Endothelial cell (in vitro differentiated cells): ENCODE measurements around the gene MAGI1. TPM values are rescaled to one million over a fixed set of nuclear protein-coding genes. Genes with fewer than 3 reads are reported as not detected.

Source experiments
- DNase-seq: peaks from one replicate; pipeline ENCODE4 v3.0.0; 2021; ENCODE audit warnings: low spot score
- H3K27ac Mint-ChIP-seq: one replicate; pipeline ENCODE4 v1.8.0; 2021; ENCODE audit warnings: mixed read lengths, inconsistent platforms; ENCODE audit not compliant: unreplicated experiment
- H3K27me3 Mint-ChIP-seq: one replicate; pipeline ENCODE4 v1.8.0; 2021; ENCODE audit warnings: mild to moderate bottlenecking, moderate library complexity, mixed read lengths, inconsistent platforms; ENCODE audit not compliant: unreplicated experiment
- H3K36me3 Mint-ChIP-seq: one replicate; pipeline ENCODE4 v1.8.0; 2021; ENCODE audit warnings: mild to moderate bottlenecking, low read depth, mixed read lengths, inconsistent platforms; ENCODE audit not compliant: unreplicated experiment
- H3K4me1 Mint-ChIP-seq: one replicate; pipeline ENCODE4 v1.8.0; 2021; ENCODE audit warnings: mild to moderate bottlenecking, mixed read lengths, inconsistent platforms; ENCODE audit not compliant: unreplicated experiment
- H3K4me3 Mint-ChIP-seq: one replicate; pipeline ENCODE4 v1.8.0; 2021; ENCODE audit warnings: mild to moderate bottlenecking, mixed read lengths, inconsistent platforms; ENCODE audit not compliant: unreplicated experiment
- H3K9me3 Mint-ChIP-seq: one replicate; pipeline ENCODE4 v1.8.0; 2021; ENCODE audit warnings: mixed read lengths, inconsistent platforms; ENCODE audit not compliant: unreplicated experiment
- CTCF ChIP-seq: fragments of 200-600 bp; sonication (generic); IDR thresholded peaks from one replicate; pipeline ENCODE4 v1.5.0; 2021; ENCODE audit warnings: antibody characterized with exemption; ENCODE audit not compliant: unreplicated experiment
- total RNA-seq: library from RNA; stranded (reverse); fragmentation: NEBNext Ultra II Directional; extraction: Animal tissue kit (Norgen Biotek cat#: 25700); gene quantifications from one replicate; pipeline ENCODE4 v1.2.1, GENCODE V29; 2021; ENCODE audit not compliant: unreplicated experiment

The MAGI1 gene
- total RNA-seq, 1 donor from 2014 or later, result 33.8 TPM

- Mint-ChIP-seq H3K36me3 (no peaks in the 10 kb centered on the region), H3K27ac (no peak overlapping the region), H3K27me3 (no peaks in the 10 kb centered on the region), H3K9me3 (no peaks in the 10 kb centered on the region), H3K4me3 (no peak overlapping the region), H3K4me1 (peaks cover 2% of the 10 kb centered on the region)
- no peak for DNase-seq
- TF ChIP-seq CTCF, result no peak
These were observed 455.5 kb downstream of the MAGI1 start for GRCh38 chr3:65583188-65583587.

- H3K27ac Mint-ChIP-seq, result no peak overlapping the region
- DNase-seq, result no peak
- peaks cover 2% of the 10 kb centered on the region for H3K4me1 Mint-ChIP-seq
- H3K27me3 Mint-ChIP-seq, result no peaks in the 10 kb centered on the region
- no peaks in the 10 kb centered on the region for H3K9me3 Mint-ChIP-seq
- TF ChIP-seq CTCF, result no peak
- H3K4me3 Mint-ChIP-seq, result no peak overlapping the region
- no peaks in the 10 kb centered on the region for H3K36me3 Mint-ChIP-seq
These were observed 456.6 kb downstream of the MAGI1 start for GRCh38 chr3:65582012-65582717.

GRCh38 chr3:65581313-65581712 lies 457.4 kb downstream of the MAGI1 start:
- H3K27ac Mint-ChIP-seq, result no peak overlapping the region
- no peaks in the 10 kb centered on the region for H3K27me3 Mint-ChIP-seq
- no peak overlapping the region for H3K4me3 Mint-ChIP-seq
- no peaks in the 10 kb centered on the region for H3K9me3 Mint-ChIP-seq
- H3K4me1 Mint-ChIP-seq, result peaks cover 2% of the 10 kb centered on the region
- DNase-seq, result no peak
- no peaks in the 10 kb centered on the region for H3K36me3 Mint-ChIP-seq
- no peak for TF ChIP-seq CTCF

- Mint-ChIP-seq H3K9me3 (no peaks in the 10 kb centered on the region), H3K4me1 (no peaks in the 10 kb centered on the region), H3K4me3 (no peak overlapping the region), H3K27ac (no peak overlapping the region), H3K27me3 (no peaks in the 10 kb centered on the region), H3K36me3 (no peaks in the 10 kb centered on the region)
- no peak for TF ChIP-seq CTCF
- DNase-seq, result no peak
These were observed 459.9 kb downstream of the MAGI1 start for GRCh38 chr3:65578861-65579260.

- Mint-ChIP-seq H3K36me3 (no peaks in the 10 kb centered on the region), H3K27ac (no peak overlapping the region), H3K9me3 (no peaks in the 10 kb centered on the region), H3K27me3 (no peaks in the 10 kb centered on the region), H3K4me3 (no peak overlapping the region), H3K4me1 (no peaks in the 10 kb centered on the region)
- DNase-seq, result no peak
- no peak for TF ChIP-seq CTCF
These were observed 460.8 kb downstream of the MAGI1 start for GRCh38 chr3:65577843-65578430.
